H4 (cell line): Measurements from ENCODE around the gene DNAJB5. TPM values are rescaled to one million over a fixed set of nuclear protein-coding genes. Genes with fewer than 3 reads are reported as not detected.
A peak's percentile ranks its signal among the peaks of the same experiment; 100 is the strongest.
"Not testable (repeated sequence)": the region's sequence is repeated elsewhere in the genome, so short reads cannot be mapped to it uniquely, and the experiment has no call there.

ENCODE experiments used
- DNase-seq: peaks from one replicate; pipeline ENCODE4 v3.0.0-alpha.2; 2015; ENCODE audit warnings: low spot score
- total RNA-seq: library from RNA; depleted of rRNA; stranded (reverse); fragments of >200 nt; shearing (Covaris generic); gene quantifications from 2 replicates; pipeline ENCODE4 v1.2.3, GENCODE V29; 2014

The DNAJB5 gene
- total RNA-seq, 1 experiment from 2014 or later = 9.2 TPM

DNA sequence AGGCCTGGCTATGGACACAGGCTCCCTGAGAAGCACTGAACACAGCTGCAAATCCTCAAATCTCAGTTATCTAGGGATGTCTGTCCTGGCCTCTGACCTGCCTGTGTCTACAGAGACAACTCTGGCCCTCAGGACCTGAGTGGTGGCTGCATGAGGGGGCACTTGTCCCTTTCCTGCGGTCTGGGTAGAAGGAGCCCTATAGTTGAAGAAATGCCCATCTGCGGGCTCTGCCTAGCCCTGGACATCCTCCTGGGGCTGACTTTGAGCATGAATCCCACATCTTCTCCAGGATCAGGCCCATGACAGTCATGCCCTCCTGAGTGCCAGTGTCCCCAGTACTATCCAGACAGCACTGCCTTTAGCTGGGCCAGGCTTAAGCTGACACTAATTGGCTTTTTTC is 10.0 kb downstream of the DNAJB5 start:
- no peak for DNase-seq

DNA sequence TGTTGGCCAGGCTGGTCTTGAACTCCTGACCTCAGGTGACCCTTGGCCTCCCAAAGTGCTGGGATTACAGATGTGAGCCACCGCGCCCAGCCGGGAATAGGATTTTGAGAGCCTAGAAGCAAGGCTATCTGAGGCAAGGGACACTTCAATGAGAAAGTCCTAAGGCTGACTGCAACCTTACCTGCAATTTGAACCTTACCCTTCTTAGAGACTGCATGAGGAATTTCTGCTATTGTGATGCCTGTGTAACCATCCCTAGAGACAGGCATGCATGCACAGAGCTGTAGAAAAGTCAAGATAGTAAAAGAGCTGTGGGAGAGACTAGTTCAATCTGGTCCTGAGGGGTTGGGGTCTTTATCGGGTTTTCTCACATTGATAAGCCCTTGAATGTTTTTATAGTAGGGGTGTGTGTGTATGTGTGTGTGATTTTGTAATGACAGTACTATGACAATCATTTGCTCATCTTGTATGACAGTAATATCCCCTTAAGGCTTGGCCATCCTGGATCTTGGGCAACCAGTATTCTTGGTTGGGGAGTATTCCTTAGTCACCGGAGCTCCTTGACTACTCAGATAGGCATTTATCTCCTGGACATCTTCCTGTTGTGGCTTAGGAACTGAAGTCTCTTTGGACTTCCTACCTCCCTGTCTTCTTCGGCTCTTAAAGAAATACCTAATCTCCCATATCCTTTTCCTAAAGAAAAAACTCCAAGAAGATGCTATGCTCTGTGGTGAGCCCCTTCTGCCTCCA is 11.2 kb downstream of the DNAJB5 start:
- DNase-seq = no peak

DNA sequence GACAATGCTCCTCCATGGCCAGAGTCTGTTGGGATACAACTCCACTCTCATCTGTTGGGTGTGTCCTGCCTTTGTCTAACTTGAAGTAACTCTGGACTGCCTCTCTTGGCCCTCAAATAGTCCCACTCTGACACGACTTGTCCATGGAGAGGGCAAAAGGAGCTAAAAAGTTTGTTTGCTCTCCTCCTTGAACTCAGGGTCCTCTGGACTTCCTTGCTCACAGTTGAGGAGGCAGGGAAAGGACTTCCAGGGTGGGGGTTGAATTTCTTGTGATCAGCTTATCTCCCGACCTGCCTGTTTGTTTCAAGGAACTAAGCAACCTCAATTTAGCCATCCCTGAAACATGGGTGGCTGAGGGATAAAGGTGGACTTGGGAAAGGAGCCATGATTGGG is 11.7 kb downstream of the DNAJB5 start:
- DNase-seq = no peak

DNA sequence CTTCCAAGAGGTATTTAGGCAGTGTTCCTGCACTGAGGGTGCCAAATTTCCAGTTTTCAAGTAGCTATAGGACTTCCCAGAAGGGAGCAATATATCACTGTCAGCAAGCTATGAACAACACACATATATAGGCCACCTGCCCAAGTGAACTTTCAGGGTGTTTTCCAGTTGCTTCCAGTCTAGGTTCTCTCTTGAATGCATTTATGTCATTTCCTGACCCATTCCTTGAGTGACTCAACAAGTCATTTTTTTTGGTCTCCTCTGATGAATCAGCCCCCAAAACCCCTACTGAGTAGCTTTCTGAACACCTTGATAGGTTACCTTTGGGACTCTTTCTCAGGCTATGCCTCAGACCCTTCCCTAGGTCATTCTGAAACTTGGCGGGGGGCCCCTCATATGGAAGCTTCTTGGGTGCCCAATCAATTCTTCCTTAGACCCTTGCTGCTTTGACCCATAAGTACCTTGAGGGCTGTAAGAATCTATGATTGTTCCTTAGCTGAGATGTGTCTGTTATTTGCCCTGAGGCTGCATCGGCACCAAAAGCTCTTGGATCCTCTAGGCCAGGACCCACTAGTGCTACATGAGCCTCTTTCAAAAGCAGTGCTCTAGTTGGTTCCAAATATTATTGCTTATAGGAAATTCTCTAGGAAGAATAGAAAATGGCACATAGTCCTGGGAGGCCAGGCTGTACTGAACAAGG is 12.4 kb downstream of the DNAJB5 start:
- no peak for DNase-seq

DNA sequence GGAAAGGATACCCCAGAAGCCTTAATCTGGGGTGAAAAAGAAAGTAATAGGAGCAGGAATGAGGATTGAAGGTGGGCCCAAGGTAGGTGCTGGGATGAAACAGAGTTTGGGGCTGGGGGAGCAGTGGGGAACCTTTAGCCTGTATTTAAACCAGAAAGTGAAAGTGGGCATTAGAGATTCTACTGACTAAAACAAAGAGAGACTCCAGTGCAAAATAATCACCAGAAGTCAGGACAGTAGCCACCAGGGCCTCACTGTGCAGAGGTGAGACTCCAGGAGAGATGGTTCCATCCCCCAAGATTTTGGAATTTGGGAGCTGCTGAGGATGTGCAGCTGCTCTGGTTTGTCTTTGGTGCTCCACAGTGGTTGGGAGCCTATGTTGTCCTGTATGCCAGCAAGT is 13.1 kb downstream of the DNAJB5 start:
- DNase-seq = no peak

DNA sequence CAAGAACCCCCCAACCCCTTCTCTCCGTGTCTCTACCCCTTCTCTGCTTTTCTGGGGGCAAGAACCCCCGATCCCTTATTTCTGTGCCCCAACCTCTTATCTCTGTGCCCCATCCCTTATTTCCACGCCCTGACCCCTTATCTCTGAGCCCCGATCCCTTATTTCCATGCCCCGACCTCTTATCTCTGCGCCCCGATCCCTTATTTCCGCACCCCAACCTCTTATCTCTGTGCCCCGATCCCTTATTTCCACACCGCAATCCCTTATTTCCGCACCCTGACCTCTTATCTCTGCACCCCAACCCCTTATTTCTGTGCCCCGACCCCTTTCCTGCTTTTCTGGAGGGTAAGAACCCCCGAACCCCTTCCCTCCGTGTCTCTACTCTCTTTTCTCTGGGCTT is 14.8 kb downstream of the DNAJB5 start:
- DNase-seq = not testable (repeated sequence)

DNA sequence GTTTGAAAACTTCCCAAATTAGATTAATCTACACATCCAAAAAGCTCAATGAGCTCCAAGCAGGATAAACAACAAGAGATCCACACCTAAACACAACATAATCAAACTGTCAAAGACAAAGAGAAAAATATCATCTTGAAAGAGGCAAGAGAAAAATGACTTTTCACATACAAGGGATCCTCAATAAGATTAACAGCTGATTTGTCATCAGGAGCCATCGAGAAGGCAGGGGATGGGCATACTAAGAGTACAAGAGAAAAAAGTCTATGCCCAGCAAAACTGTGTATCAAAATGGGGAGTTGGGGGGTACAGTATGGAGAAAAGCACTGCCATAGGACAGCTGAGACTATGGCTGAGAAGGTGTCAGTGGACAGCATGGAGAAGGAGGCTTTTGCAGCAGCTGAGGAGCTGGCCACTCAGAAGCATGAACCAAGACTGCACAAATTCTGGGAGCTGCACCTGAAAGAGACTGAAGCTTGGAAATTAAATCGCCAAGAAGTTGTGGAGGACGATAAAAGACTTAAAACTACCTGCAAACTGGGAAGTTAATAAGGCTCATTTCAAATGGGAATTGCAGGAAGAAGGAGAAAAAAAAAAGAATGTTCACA is 20.9 kb downstream of the DNAJB5 start:
- no peak for DNase-seq

DNA sequence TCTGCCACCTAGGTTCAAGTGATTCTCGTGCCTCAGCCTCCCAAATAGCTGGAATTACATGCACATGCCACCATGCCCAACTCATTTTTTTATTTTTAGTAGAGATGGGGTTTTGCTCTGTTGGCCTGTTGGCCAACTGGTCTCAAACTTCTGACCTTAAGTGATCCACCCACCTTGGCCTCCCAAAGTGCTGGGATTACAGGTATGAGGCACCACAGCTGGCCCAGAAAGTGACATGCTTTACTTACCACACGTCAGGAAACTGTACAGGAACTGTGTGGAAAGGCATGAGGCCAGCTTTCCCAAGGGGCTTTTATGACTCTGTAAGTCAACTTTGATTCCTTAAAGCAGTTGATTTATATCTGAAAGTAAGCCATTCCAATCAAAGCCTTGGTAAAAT is 25.0 kb downstream of the DNAJB5 start:
- DNase-seq = no peak

DNA sequence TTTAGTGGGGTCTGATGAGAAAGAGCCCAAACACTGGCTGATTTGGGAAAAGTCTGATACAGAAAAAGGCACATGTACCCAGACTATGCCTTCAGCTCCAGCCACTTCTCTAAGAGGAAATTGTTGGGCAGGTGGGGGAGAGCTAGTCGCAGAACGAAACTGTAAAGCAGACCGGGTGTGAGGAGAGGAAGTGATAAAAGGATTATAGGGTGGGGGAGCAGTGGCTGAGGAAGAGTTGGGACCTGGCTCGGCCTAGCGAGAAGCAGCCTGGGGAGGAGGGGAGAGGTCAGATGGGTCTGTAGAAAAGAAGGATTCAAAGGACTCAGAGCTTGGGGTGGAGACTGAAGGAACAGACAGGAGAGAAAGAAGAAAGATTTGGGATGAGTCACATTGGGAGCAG is 33.9 kb downstream of the DNAJB5 start:
- not testable (repeated sequence) for DNase-seq

DNA sequence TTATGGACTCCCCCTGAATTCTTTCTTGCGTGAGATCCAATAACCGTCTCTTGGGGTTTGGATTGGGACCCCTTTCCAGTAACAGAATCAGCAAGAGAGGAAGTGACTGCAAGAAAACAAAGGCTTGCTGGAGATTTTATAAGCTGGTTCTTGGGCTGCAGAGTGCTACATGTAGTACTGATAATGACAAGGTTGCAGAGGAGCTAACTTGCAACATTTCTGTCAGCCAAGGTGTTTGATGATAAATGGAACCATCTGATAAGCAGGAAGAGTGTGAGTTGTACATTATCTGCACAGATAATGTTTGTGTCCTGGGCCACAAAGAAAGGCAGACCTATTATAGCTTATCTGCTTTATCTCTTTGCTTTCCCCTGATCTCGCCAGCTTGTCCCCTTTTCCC is 37.1 kb downstream of the DNAJB5 start:
- DNase-seq = no peak

DNA sequence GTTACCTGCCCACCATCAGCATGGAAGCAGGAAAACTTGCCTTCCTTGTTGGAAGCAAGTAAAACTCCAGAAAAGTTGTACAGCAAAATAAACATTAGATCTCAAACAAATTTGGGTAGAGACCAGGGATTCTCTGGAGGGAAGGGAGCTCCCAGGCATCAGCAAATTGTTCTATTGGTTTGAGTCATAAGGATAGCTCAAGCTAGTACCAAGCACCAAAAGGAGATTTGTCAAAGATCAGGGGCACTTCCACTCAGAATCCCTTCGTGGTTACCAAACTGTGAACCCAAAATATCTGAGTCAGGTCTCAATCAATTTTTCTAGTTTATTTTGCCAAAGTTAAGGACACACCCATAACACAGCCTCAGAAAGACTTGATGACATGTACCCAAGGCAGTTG is 37.8 kb downstream of the DNAJB5 start:
- no peak for DNase-seq

DNA sequence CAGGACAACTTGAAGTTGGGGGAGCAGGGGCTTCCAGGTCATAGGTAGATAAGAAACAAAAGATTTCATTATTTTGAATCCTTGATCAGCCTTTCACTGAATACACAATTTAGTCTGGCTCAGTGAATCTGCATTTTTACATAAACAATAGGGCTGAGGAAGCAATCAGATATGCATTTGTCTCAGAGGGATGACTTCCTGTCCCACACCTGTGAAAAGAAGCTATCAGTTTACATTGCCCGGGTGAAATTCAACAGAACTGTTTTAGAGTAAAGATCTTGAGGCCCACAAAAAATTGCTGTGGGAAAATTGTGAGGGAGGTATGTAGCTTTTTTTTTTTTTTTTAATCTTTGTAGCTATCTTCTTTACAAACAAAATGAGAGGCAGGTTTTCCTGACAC is 38.3 kb downstream of the DNAJB5 start:
- no peak for DNase-seq

DNA sequence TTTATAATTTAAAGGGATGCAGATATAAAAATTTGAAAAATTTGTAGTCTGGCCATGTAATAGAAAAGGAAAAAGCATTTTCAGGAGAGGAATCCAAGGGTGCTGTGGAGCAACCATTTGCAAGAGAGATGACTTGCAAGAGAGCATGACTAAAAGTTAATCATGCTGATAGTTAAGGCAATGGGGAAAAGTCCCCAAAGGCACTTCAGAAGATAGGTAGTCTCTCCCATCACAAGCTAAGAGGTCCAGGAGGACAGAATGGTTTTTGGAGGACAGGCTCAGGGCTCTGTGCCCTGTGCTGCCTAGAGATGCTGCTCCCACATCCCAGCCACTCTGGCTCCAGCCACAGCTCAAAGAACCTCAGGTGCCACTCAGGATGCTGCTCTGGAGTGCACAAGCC is 38.8 kb downstream of the DNAJB5 start:
- no peak for DNase-seq

DNA sequence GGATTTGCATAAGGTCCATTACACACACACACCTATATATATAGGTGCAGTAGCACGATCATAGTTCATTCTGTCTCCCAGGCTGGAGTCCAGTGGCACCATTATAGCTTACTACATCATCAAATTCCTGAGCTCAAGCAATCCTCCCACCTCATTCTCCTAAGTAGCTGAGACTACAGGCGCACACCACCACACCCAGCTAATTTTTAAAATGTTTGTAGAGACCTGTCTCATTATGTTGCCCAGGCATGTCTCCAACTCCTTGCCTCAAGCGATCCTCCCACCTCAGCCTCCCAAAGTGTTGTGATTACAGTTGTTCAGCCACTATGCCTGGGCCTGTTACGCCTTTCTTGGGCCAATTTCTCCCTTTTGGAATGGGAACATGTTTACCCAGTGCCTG is 39.7 kb downstream of the DNAJB5 start:
- DNase-seq = no peak

DNA sequence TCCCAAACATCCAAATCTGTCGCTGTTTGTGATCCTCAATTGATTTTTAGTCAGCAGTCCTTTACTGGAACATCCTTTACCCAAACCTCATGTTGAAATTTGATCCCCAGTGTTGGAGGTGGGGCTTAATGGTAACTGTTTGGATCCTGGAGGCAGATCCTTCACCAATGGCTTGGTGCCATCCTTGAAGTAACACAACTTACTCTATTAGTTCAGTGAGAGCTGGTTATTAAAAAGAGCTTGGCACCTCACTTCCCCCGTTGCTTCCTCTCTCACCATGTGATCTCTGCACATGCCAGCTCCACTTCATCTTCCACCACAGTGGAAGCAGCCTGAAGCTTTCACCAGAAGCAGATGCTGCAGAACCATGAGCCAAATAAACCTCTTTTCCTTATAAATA is 40.3 kb downstream of the DNAJB5 start:
- DNase-seq = no peak

DNA sequence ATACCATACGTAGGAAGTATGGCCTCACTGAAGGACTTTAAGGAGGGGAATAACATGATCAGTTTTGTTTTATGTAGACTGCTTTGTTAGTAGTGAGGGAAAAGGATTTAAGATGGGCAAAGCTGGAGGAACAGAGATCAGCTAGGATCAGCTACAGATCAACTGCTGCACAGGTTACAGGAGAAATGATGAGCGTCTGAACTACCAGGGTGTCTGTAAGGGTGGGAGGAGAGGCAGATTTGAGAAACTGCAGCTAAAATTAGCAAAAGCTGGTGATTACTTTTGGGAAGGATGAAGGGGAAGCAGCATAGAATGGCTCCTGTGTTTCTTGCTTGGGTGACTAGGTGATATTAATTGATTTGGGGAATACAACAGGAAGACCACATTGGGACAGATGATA is 43.6 kb downstream of the DNAJB5 start:
- DNase-seq = no peak

DNA sequence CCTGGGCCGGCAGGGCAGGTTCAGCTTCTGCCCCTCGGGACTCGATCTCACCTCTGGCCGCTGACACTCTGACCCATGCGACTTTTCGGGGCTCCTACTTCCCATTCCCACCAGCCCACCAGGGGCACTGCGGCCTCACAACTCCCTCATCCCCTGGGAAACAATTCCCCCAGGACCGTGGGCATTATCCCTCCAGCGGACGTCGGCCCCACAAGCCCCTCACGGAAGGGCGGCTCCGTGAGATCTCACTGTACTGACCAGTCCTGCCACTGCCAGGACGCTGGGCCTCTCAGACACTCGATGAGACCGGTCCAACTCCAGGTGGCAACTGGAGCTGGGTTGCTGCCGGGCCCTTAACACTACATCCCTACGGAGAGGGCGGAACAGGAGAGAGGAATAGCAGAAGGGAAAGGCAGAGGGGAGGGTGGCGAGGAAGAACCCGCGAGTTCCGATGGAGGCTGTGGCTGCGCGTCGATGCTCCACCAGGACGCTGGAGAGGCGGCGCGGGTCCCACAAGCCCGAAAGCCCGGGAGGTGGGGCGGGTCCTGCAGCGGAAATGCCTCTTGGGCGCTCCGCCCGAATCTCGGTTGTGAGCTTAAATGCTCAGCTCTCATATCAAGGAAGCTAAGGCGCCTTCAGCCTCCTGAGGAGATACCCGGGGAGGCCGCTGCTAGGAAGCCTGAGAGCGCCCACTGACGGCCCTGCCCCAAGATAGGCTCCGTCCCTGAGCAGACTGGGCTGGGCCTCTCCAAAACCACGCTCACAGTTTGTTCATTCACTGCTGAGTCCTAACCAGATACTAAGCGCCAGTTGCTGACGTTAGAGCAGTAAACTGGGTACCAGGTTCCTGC is 46.5 kb downstream of the DNAJB5 start:
- DNase-seq = no peak

DNA sequence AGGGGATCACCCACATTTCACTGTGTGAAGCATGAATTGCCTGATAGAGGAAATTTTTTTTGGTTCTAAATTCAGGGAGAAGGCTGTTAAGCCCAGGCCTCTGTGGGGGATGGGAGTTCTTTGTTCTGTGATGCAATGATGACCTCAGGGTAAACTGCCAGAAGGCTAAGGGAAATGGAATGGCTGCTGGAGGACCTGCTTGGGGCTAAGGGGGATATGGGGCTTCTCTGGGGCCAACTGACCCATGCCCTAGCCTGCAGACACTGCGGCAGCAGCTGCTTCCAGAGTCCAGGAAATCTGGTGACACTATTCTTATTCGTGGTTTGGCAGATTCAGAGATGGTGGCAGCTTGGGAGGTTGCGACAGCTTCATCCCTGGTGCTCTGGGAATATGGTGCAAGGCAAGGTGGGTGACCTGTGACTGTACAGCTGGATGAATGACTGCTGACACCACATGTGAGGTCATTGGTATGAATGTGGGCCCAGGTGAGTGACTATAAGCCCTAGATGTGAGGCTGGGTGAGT is 52.6 kb downstream of the DNAJB5 start:
- peak; percentile 32 for DNase-seq

DNA sequence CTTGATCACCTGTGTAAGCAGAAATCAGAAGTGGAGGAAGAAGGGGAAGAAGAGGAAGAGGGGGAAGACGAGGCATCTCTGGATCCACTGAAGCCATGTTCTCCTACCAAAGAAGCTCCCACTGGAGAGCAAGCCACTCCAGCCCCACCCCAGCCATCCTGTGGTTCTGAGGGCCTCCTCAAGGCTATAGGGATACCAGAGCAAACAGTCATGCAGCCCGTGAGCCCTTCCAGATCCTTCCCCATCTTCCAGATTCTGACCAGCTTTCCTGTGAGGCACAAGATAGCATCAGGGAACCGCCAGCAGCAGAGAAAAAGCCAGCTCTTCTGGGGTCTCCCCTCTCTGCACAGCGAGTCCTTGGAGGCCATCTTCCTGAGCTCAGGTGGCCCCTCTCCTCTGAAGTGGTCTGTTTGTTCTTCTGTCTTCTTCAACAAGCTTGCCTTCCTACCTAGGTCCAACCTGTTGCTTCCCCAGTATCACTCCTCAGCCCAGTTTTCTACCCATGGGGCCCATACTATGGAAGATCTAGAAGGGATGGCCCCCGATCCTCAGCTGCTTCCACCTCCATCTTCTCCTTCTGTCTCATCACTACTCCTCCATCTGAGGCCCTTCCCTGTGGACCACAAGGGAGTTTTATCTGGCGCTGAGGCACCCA is 53.5 kb downstream of the DNAJB5 start:
- no peak for DNase-seq

DNA sequence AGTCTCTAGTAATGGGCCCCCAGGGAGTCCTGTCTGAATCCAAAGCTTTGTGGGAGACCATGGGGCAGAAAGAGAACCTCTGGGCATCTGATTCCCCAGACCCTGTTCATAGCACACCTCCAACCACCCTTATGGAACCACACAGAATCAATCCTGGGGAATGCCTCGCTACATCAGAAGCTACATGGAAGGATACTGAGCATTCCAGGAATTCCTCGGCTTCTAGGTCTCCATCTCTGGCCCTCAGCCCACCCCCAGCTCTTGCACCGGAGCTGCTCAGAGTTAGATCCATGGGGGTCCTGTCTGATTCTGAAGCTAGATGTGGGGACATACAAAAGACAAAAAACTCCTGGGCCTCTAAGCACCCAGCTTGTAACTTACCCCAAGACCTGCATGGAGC is 54.5 kb downstream of the DNAJB5 start:
- no peak for DNase-seq
